ENCODE measurements around the gene ALPK1. TPM values are rescaled to one million over a fixed set of nuclear protein-coding genes. Genes with fewer than 3 reads are reported as not detected.

The ALPK1 gene
- total RNA-seq, 2 donors from 2014 or later = 22.8 to 24.4 TPM

- intact Hi-C loops (cut with DNase I) = no loop called here
These were observed 62.0 kb downstream of the ALPK1 start for GRCh38 chr4:112358952-112359749.

DNA sequence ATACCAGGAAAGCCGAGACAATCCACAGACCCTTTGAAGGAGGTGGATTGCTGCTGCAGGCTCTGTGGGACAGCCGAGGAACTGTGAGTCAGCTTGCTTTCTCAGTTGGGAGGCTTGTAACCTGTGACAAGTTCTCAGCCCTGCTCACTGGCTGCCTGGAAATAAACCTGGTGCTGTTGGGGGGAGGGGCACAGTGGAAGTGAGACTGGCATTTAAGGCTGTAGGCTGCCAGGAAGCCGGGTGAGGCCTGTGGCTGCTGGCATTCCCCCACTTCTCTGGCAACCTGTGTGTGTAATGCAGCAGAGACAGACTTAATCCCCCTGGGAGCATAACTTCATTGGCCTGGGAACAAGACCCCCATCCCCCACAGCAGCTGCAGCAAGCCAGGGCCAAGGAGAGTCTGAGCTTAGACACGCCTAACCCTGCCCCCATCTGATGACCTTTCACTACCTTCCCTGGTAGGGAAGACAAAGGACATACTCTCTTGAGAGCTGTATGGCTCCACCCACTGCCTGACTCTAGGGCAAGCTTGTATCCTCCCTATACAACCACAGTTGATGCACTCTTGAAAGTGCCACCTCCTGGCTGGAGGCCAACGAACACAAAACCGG lies 64.1 kb downstream of the ALPK1 start:
- no peak for DNase-seq (ENCODE audit: low spot score)
- intact Hi-C loops (cut with DNase I) = no loop called here

More at GRCh38 chr4:112358952-112359749, 62.0 kb downstream of the ALPK1 start:
- no peak for DNase-seq (ENCODE audit: low spot score)

GRCh38 chr4:112370466-112370865 lies 73.3 kb downstream of the ALPK1 start:
- intact Hi-C loops (cut with DNase I) = no loop called here
- no peak for DNase-seq (ENCODE audit: low spot score)

- intact Hi-C loops (cut with DNase I) = no loop called here
- DNase-seq (ENCODE audit: low spot score) = no peak
These were observed 74.2 kb downstream of the ALPK1 start for GRCh38 chr4:112371361-112371760.

GRCh38 chr4:112374850-112375249 lies 77.7 kb downstream of the ALPK1 start:
- DNase-seq (ENCODE audit: low spot score) = no peak
- intact Hi-C loops (cut with DNase I) = no loop called here

- DNase-seq (ENCODE audit: low spot score) = no peak
- intact Hi-C loops (cut with DNase I) = no loop called here
These were observed 80.0 kb downstream of the ALPK1 start for GRCh38 chr4:112377171-112377570.

DNA sequence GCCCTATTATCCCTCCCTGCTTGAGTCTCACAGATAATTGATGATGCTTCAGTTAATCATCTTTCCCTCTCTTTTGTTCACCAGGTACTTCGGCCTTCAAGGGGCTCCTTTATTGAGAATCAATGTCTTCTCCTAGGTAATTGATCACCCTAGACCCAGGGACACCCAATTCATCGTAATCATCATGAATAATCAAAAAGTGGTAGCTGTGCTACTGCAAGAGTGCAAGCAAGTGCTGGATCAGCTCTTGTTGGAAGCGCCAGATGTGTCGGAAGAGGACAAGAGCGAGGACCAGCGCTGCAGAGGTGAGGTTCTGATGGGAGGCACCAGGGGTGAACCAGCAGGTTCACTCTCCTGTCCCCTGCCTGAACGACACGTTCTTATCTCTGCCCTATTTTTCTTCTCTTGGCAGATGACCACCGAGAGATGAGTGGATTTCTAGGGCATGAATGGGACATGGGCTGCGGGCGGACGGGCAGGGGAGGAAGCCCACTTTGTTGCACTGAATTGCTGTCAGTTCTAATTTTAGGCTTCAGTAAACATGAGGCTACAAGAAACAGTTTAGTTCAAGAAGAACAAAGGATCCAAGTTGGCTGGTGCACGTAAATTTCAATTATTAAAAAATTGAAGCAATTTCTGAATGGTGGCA lies 80.5 kb downstream of the ALPK1 start:
- no peak for DNase-seq (ENCODE audit: low spot score)
- intact Hi-C loops (cut with DNase I) = no loop called here

- intact Hi-C loops (cut with DNase I) = no loop called here
- DNase-seq (ENCODE audit: low spot score) = no peak
These were observed 81.1 kb downstream of the ALPK1 start for GRCh38 chr4:112378243-112378620.

DNA sequence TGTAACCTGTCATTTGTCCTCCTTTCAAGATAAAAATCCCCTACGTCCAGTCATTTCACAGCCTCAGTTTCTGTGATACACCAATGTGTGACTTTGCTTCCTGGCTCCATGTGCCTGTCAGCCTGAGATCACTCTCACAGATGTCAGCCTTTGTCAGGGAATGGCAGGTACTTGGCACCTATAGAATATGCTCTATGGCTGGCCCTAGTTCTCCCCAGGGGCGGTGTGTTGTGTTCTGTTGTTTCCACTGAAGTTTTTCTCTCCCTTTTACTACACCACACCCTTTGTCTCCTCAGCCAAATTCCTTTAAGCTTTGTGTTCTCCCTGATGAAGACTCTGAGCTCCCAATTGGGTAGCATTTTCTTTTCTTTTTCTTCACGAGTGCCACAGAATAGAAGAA lies 81.7 kb downstream of the ALPK1 start:
- no peak for DNase-seq (ENCODE audit: low spot score)
- intact Hi-C loops (cut with DNase I) = no loop called here

DNA sequence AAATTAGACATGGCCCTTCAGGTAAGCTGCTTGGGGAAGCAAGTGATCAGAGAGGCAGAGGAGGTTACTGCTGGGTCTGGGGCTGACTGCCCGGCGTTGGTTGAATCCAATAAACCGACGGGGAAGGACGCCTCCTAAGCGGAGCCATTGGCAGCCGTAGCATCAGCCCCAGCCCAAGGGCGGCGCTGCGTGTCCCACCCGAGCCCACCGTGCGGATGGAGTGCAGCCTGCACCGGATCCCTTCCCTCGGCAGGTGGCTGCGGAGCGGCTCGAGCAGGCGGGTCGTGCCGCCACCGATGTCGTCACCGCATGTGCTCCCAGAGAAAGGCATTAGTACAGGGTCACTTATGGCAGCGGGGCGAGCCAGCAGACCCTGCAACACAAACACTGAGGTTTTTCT lies 82.1 kb downstream of the ALPK1 start:
- DNase-seq (ENCODE audit: low spot score) = peak; percentile 73
- intact Hi-C loops (cut with DNase I) = no loop called here

DNA sequence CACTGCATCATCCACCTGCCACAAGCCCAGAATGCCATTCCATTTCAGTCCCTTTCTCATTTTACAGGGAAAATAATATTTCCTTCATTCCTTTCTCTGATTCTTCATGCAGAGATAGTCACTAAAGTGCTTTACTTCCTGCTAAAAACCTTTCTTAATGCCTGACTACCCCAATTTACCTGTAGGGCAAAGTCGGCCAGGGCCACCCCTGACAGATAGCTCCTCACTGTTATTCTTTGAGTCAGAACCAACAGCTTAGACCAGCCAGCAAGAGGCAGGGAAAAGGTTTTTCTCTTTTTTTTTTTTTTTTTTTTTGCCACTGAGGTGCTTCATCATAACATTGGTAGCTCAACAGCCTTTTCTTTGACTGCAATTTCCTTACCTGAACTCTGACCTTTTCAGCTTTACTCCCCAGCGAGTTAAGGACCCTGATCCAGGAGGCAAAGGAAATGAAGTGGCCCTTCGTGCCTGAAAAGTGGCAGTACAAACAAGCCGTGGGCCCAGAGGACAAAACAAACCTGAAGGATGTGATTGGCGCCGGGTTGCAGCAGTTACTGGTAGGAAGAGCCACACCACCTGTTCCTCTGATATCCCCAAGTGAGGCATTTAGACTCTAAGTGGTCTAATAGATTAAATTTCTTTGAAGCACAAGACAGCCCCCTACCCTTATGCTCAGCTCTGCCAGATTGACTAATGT lies 85.0 kb downstream of the ALPK1 start:
- intact Hi-C loops (cut with DNase I) = no loop called here
- DNase-seq (ENCODE audit: low spot score) = no peak

DNA sequence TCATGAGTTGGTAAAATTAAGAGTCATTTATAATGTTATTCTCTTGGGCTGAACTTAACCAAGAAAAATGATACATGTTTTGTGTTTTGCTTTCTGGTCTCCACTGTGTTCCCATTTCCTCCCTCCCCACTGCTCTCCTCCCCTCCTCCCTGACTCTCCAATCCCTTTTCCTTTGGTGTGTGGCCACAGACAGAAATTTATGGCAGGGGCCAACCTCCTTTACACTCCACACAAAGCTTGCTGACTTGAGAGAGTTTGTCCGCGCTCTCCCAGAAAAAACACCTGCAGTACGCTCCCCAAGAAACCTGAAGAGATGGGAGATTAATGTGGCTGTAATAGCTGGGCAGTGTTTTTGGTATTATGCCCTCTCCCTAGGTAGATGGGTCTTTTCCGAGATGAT lies 88.9 kb downstream of the ALPK1 start:
- DNase-seq (ENCODE audit: low spot score) = no peak
- intact Hi-C loops (cut with DNase I) = no loop called here

- DNase-seq (ENCODE audit: low spot score) = no peak
- intact Hi-C loops (cut with DNase I) = no loop called here
These were observed 104.9 kb downstream of the ALPK1 start for GRCh38 chr4:112402098-112402497.

DNA sequence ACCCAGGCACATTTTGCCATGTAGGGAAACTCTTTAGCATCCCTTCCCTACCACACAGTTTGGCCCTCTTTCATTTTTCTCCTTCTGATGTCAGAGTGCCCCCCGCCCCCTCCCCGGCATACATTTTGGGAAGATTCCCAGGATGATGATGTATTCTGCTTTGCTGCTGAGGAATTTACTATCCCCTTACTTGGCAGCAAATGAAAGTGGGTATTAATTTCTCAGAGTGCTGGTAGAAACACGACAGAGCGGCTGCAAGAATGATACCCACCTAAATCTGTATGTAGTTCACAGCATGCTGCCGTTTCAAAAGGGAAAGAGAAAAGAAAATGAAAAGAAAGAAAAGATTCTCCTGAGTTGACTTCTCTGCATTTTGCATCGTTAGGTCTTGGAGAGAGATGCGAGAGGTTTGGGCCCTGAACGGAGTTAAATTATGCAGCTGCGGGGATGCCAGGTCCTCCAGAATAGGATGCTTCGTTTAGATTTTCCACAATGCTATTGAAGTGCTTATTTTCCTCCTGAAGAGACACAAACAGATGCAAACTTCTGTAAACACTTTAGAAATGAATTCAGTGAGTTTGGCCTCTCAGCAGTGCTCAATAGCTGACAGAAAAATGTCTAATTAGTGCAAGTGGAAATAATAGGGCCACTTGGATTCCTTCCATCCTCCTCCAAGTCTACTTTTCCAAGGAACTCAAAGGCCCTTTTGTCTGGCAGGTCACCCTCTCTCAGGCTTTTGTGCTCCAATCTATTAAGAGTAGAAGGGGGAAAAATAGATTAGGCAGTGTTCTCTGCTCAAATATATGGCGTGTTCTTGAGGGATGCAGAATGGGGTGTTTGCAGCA lies 106.2 kb downstream of the ALPK1 start:
- DNase-seq (ENCODE audit: low spot score) = no peak
- intact Hi-C loops (cut with DNase I) = no loop called here

GRCh38 chr4:112410364-112410763 lies 113.2 kb downstream of the ALPK1 start:
- DNase-seq (ENCODE audit: low spot score) = no peak
- intact Hi-C loops (cut with DNase I) = no loop called here

GRCh38 chr4:112410804-112411203 lies 113.6 kb downstream of the ALPK1 start:
- intact Hi-C loops (cut with DNase I) = no loop called here

GRCh38 chr4:112411781-112412550 lies 114.8 kb downstream of the ALPK1 start:
- intact Hi-C loops (cut with DNase I) = no loop called here
- no peak for DNase-seq (ENCODE audit: low spot score)

More at GRCh38 chr4:112410804-112411203, 113.6 kb downstream of the ALPK1 start:
- no peak for DNase-seq (ENCODE audit: low spot score)

DNA sequence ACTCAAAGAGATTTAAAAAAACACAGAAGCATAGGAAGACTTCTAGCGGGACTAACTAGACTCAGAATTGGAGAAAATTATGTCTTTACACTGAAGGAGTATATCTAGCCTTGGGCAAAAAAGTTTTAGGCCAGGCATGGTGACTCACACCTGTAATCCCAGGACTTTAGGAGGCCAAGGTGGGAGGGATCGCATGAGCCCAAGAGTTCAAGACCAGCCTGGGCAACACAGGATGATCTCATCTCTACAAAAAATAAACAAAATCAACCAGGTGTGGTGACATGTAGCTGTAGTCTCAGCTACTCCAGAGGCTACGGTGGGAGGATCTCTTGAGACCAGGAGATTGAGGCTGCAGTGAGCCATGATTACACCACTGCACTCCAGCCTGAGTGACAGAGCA lies 119.3 kb downstream of the ALPK1 start:
- intact Hi-C loops (cut with DNase I) = no loop called here
- no peak for DNase-seq (ENCODE audit: low spot score)

Measured in posterior vena cava (tissue), 2 donors.